Esophagus squamous epithelium (tissue), 5 donors: Measurements from ENCODE around the gene SLC6A7. TPM values are rescaled to one million over a fixed set of nuclear protein-coding genes. Genes with fewer than 3 reads are reported as not detected.
A peak's percentile ranks its signal among the peaks of the same experiment; 100 is the strongest.

ENCODE experiments used
- DNase-seq: peaks from one replicate; lab custom pipeline; 2025; lab: John Stamatoyannopoulos, UW
- H3K27ac ChIP-seq, 4 donors: fragments of 200-600 bp; sonication (generic); one replicate each; pipeline ENCODE4 v1.5.1; 2016 to 2019; ENCODE audit warnings: mild to moderate bottlenecking in 1 of 4
- H3K27me3 ChIP-seq, 4 donors: fragments of 200-600 bp; sonication (generic); 1 replicate in 3 of 4; 2 replicates in 1 of 4; pipeline versions ENCODE4 v1.5.1 to v1.6.0; 2017 to 2021; ENCODE audit warnings: antibody characterized with exemption in 1 of 4
- H3K36me3 ChIP-seq, 3 donors: fragments of 200-600 bp; sonication (generic); one replicate each; pipeline ENCODE4 v1.5.1; 2016 to 2019
- H3K4me1 ChIP-seq, 3 donors: fragments of 200-600 bp; sonication (generic); one replicate each; pipeline ENCODE4 v1.5.1; 2017 to 2019
- H3K4me3 ChIP-seq, 4 donors: fragments of 200-600 bp; sonication (generic); 1 replicate in 3 of 4; 2 replicates in 1 of 4; pipeline ENCODE4 v1.5.1; 2016 to 2019; ENCODE audit warnings: mild to moderate bottlenecking in 2 of 4, moderate library complexity in 1 of 4
- H3K9me3 ChIP-seq, 3 donors: fragments of 200-600 bp; sonication (generic); one replicate each; pipeline ENCODE4 v1.5.1; 2016 to 2019
- CTCF ChIP-seq, 6 experiments: fragments of 450-650 bp in 4 of 6; fragments of 200-600 bp in 2 of 6; sonication (generic) in 2 of 6; IDR thresholded peaks; one replicate each; pipeline ENCODE4 v1.5.1; 2016 to 2019; ENCODE audit warnings: antibody characterized with exemption in 6 of 6, mild to moderate bottlenecking in 4 of 6, moderate library complexity in 4 of 6
- POLR2A ChIP-seq, 4 donors: fragments of 450-650 bp; IDR thresholded peaks; one replicate each; pipeline ENCODE4 v1.6.1; 2017; ENCODE audit warnings: antibody characterized with exemption in 4 of 4, mild to moderate bottlenecking in 4 of 4, moderate library complexity in 3 of 4
- WGBS, 2 donors: methylation state at CpG; one replicate each; pipeline ENCODE4 v1.1.5; 2018; 5-methylcytosine and 5-hydroxymethylcytosine counted together
- intact Hi-C: fragments of 100-400 bp; cut with DNase I; formaldehyde crosslinking; loops from one replicate; pipeline ENCODE4 v1.15.0; 2022
- total RNA-seq, 4 donors: library from RNA; depleted of rRNA; stranded (reverse); fragments of >200 nt; gene quantifications; one replicate each; pipeline ENCODE4 v1.1.0, GENCODE V29; 2016
- donor health status: DM: yes; HTN: yes; CAD: no.

SLC6A7 gene
- total RNA-seq, 4 donors from 2014 or later = not detected

- no peaks in the 10 kb centered on the region for H3K9me3 ChIP-seq
- peaks cover 0 to 11% (median 0%) of the 10 kb centered on the region in 4 donors for H3K27me3 ChIP-seq
- H3K4me1 ChIP-seq = peaks cover 0 to 11% (median 10%) of the 10 kb centered on the region in 3 donors
- no peaks in the 10 kb centered on the region for H3K36me3 ChIP-seq
- no peak overlapping the region for H3K27ac ChIP-seq
- H3K4me3 ChIP-seq = no peak overlapping the region
- intact Hi-C loops = no loop called here
- DNase-seq = no peak
- WGBS, 2 donors = 100% methylated on average over 2 of the region's 13 CpGs; no CpG with 5 or more reads in 1 of the 2 donors
- TF ChIP-seq CTCF (IDR thresholded peaks at IDR 0.05) = no peak
- no peak for TF ChIP-seq POLR2A (IDR thresholded peaks at IDR 0.05)
These were observed 14.7 kb downstream of the SLC6A7 start for GRCh38 chr5:150204590-150204960.

GRCh38 chr5:150206098-150206778, 16.4 kb downstream of the SLC6A7 start:
- WGBS, 2 donors = 73% methylated on average over 2 of the region's 6 CpGs; no CpG with 5 or more reads in 1 of the 2 donors
- DNase-seq = no peak
- TF ChIP-seq CTCF (IDR thresholded peaks at IDR 0.05) = no peak
- TF ChIP-seq POLR2A (IDR thresholded peaks at IDR 0.05) = no peak
- no peaks in the 10 kb centered on the region for H3K36me3 ChIP-seq
- peaks cover 0 to 11% (median 10%) of the 10 kb centered on the region in 3 donors for H3K4me1 ChIP-seq
- H3K27me3 ChIP-seq = peaks cover 0 to 9% (median 0%) of the 10 kb centered on the region in 4 donors
- no peaks in the 10 kb centered on the region for H3K9me3 ChIP-seq
- H3K4me3 ChIP-seq = no peak overlapping the region
- no peak overlapping the region for H3K27ac ChIP-seq
- intact Hi-C loops = no loop called here

- peaks cover 0 to 11% (median 10%) of the 10 kb centered on the region in 3 donors for H3K4me1 ChIP-seq
- TF ChIP-seq POLR2A (IDR thresholded peaks at IDR 0.05) = no peak
- TF ChIP-seq CTCF (IDR thresholded peaks at IDR 0.05) = no peak
- 88 to 93% methylated on average over 4 of the region's 6 CpGs for WGBS, 2 donors
These were observed 16.9 kb downstream of the SLC6A7 start for GRCh38 chr5:150206779-150207115.

GRCh38 chr5:150208187-150209098, 18.6 kb downstream of the SLC6A7 start:
- Histone ChIP-seq H3K4me1 (peaks cover 0 to 11% (median 10%) of the 10 kb centered on the region in 3 donors), H3K27ac (peak overlapping the region in 1 of 4 donors; percentile 26)
- no peak for TF ChIP-seq POLR2A (IDR thresholded peaks at IDR 0.05)
- TF ChIP-seq CTCF (IDR thresholded peaks at IDR 0.05) = no peak

More at GRCh38 chr5:150206779-150207115, 16.9 kb downstream of the SLC6A7 start:
- no peak overlapping the region for H3K27ac ChIP-seq
- peaks cover 0 to 9% (median 0%) of the 10 kb centered on the region in 4 donors for H3K27me3 ChIP-seq
- no peak overlapping the region for H3K4me3 ChIP-seq
- intact Hi-C loops = no loop called here
- no peaks in the 10 kb centered on the region for H3K9me3 ChIP-seq
- H3K36me3 ChIP-seq = no peaks in the 10 kb centered on the region
- no peak for DNase-seq

More at GRCh38 chr5:150208187-150209098, 18.6 kb downstream of the SLC6A7 start:
- Histone ChIP-seq H3K4me3 (peak overlapping the region in 1 of 4 donors; percentile 37), H3K27me3 (peaks cover 0 to 9% (median 0%) of the 10 kb centered on the region in 4 donors), H3K36me3 (no peaks in the 10 kb centered on the region), H3K9me3 (no peaks in the 10 kb centered on the region)
- 55 to 66% methylated on average over 6 to 8 of the region's 19 CpGs for WGBS, 2 donors
- DNase-seq = no peak
- intact Hi-C loops = no loop called here
